Epithelial cell of esophagus (primary cell): ENCODE data around the gene SLCO2A1.

Source experiments
- DNase-seq: peaks from one replicate; pipeline ENCODE4 v3.0.0; 2010; ENCODE audit warnings: low read depth
- H3K4me3 ChIP-seq: 2 replicates; pipeline ENCODE4 v1.5.1; 2011; ENCODE audit warnings: mild to moderate bottlenecking, low read length, control low read depth
- CTCF ChIP-seq: IDR thresholded peaks from 2 replicates; pipeline ENCODE4 v1.5.1; 2011; ENCODE audit warnings: low read depth, mild to moderate bottlenecking, low read length, control low read depth, inconsistent platforms; ENCODE audit not compliant: insufficient read depth; ENCODE audit errors: missing control alignments

Gene SLCO2A1

GRCh38 chr3:133994166-133994890 lies 35.4 kb downstream of the SLCO2A1 start:
- no peak overlapping the region for H3K4me3 ChIP-seq
- TF ChIP-seq CTCF, result no peak
- no peak for DNase-seq

- no peak for DNase-seq
- no peak for TF ChIP-seq CTCF
- no peak overlapping the region for H3K4me3 ChIP-seq
Observed at GRCh38 chr3:133992951-133993620, 36.6 kb downstream of the SLCO2A1 start.

GRCh38 chr3:133992381-133992780 lies 37.3 kb downstream of the SLCO2A1 start:
- no peak overlapping the region for H3K4me3 ChIP-seq
- no peak for TF ChIP-seq CTCF
- no peak for DNase-seq

GRCh38 chr3:133991637-133992036 lies 38.1 kb downstream of the SLCO2A1 start:
- DNase-seq, result no peak
- TF ChIP-seq CTCF, result no peak
- H3K4me3 ChIP-seq, result no peak overlapping the region

- H3K4me3 ChIP-seq, result no peak overlapping the region
- TF ChIP-seq CTCF, result no peak
- peak; percentile 17 for DNase-seq
Observed at GRCh38 chr3:133991209-133991608, 38.5 kb downstream of the SLCO2A1 start.

GRCh38 chr3:133989936-133990702 lies 39.6 kb downstream of the SLCO2A1 start:
- no peak for TF ChIP-seq CTCF
- no peak for DNase-seq
- no peak overlapping the region for H3K4me3 ChIP-seq
